ENCODE measurements around the gene CELA3A.
"Not testable (repeated sequence)": the region's sequence is repeated elsewhere in the genome, so short reads cannot be mapped to it uniquely, and the experiment has no call there.

DNA sequence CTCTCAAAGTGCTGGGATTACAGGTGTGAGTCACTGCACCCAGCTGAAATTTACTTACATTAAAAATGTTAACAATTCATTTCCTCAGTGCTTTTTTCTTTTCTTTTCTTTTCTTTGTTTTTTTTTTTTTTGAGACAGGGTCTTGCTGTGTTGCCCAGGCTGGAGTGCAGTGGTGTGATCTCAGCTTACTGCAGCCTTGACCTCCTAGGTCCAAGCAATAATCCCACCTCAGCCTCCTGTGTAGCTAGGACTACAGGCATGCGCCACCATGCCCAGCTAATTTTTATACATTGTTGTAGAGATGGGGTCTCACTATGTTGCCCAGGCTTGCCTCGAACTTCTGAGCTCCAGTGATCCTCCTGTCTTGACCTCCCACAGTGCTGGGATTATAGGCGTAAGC is 2.5 kb downstream of the CELA3A start:
- TF ChIP-seq, protein P1, sequence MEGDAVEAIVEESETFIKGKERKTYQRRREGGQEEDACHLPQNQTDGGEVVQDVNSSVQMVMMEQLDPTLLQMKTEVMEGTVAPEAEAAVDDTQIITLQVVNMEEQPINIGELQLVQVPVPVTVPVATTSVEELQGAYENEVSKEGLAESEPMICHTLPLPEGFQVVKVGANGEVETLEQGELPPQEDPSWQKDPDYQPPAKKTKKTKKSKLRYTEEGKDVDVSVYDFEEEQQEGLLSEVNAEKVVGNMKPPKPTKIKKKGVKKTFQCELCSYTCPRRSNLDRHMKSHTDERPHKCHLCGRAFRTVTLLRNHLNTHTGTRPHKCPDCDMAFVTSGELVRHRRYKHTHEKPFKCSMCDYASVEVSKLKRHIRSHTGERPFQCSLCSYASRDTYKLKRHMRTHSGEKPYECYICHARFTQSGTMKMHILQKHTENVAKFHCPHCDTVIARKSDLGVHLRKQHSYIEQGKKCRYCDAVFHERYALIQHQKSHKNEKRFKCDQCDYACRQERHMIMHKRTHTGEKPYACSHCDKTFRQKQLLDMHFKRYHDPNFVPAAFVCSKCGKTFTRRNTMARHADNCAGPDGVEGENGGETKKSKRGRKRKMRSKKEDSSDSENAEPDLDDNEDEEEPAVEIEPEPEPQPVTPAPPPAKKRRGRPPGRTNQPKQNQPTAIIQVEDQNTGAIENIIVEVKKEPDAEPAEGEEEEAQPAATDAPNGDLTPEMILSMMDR (IDR thresholded peaks at IDR 0.05 in 4 of 5, conservative IDR thresholded peaks at IDR 0.05 in 1 of 5) = not testable (repeated sequence)
- not testable (repeated sequence) for TF ChIP-seq POLR2A (IDR thresholded peaks at IDR 0.05)
